Transverse colon (tissue), 4 donors: Measurements from ENCODE around the gene FA2H. TPM values are rescaled to one million over a fixed set of nuclear protein-coding genes. Genes with fewer than 3 reads are reported as not detected.
"Not testable (repeated sequence)": the region's sequence is repeated elsewhere in the genome, so short reads cannot be mapped to it uniquely, and the experiment has no call there.

Source experiments
- DNase-seq: peaks from one replicate; pipeline ENCODE4 v3.0.0-alpha.2; 2019
- H3K27ac ChIP-seq, 4 donors: fragments of 200-600 bp; sonication (generic); 2 replicates each; pipeline ENCODE4 v1.5.1; 2016 to 2018; ENCODE audit warnings: inconsistent platforms in 4 of 4
- H3K27me3 ChIP-seq: fragments of 200-600 bp; sonication (generic); 2 replicates; pipeline ENCODE4 v1.5.1; 2017; ENCODE audit warnings: inconsistent platforms
- H3K36me3 ChIP-seq, 4 donors: fragments of 200-600 bp; sonication (generic); 2 replicates each; pipeline ENCODE4 v1.5.1; 2017 to 2019; ENCODE audit warnings: inconsistent platforms in 4 of 4
- H3K4me1 ChIP-seq, 4 donors: fragments of 200-600 bp; sonication (generic); 2 replicates each; pipeline ENCODE4 v1.5.1; 2017 to 2020; ENCODE audit warnings: inconsistent platforms in 4 of 4
- H3K4me3 ChIP-seq, 4 donors: fragments of 200-600 bp; sonication (generic); 1 replicate in 1 of 4; 2 replicates in 3 of 4; pipeline versions ENCODE4 v1.5.1 to v1.6.1; 2017 to 2019; ENCODE audit warnings: inconsistent platforms in 4 of 4
- H3K9me3 ChIP-seq, 2 donors: fragments of 200-600 bp; sonication (generic); 2 replicates each; pipeline ENCODE4 v1.5.1; 2017 to 2019; ENCODE audit warnings: inconsistent platforms in 2 of 2
- CTCF ChIP-seq, 5 experiments: fragments of 200-600 bp in 3 of 5; fragments of 450-650 bp in 2 of 5; sonication (generic) in 3 of 5; IDR thresholded peaks; 1 replicate in 2 of 5; 2 replicates in 3 of 5; pipeline ENCODE4 v1.5.1; 2016 to 2017; ENCODE audit warnings: antibody characterized with exemption in 5 of 5, inconsistent platforms in 3 of 5, mild to moderate bottlenecking in 2 of 5, moderate library complexity in 1 of 5
- EP300 ChIP-seq: sonication (generic); formaldehyde crosslinking; IDR thresholded peaks from one replicate; pipeline ENCODE4 v1.6.1; 2017; ENCODE audit warnings: antibody characterized with exemption, low read depth
- POLR2A ChIP-seq: fragments of 450-650 bp; IDR thresholded peaks from one replicate; pipeline ENCODE4 v1.6.1; 2016; ENCODE audit warnings: antibody characterized with exemption, mild to moderate bottlenecking, moderate library complexity
- POLR2AphosphoS5 ChIP-seq, 3 donors: sonication (generic); formaldehyde crosslinking; IDR thresholded peaks; one replicate each; pipeline ENCODE4 v1.6.1; 2016; ENCODE audit warnings: antibody characterized with exemption in 3 of 3
- WGBS, 2 donors: methylation state at CpG; one replicate each; pipeline ENCODE4 v1.1.5; 2018; ENCODE audit warnings: low coverage in 1 of 2; 5-methylcytosine and 5-hydroxymethylcytosine counted together
- in situ Hi-C, 4 donors: fragments of 200-750 bp; cut with MboI; loops; one replicate each; pipeline versions ENCODE4 v1.15.0 to v1.15.1; 2017; ENCODE audit warnings: low sequenced_read_pairs in 3 of 4, low pct_ligation_motif_present in 1 of 4, low pct_unique_long_range_greater_than_20kb in 1 of 4
- intact Hi-C: fragments of 100-400 bp; cut with DNase I; formaldehyde crosslinking; loops from one replicate; pipeline ENCODE4 v1.15.1; 2023; ENCODE audit warnings: low total_unique reads
- total RNA-seq, 4 donors: library from RNA; depleted of rRNA; stranded (reverse); fragments of >200 nt; gene quantifications; one replicate each; pipeline ENCODE4 v1.1.0, GENCODE V29; 2016

Gene FA2H
- total RNA-seq, 4 donors from 2014 or later: 20.1 to 80.8 (median 36.8) TPM

- peaks cover 5 to 30% (median 15%) of the 10 kb centered on the region in 4 donors for H3K4me1 ChIP-seq
- intact Hi-C loops (loop anchor here (10.0 kb wide), 1 partner anchor 59 kb away; no protein-coding TSS in a partner anchor), in situ Hi-C loops (no loop called here)
- H3K36me3 ChIP-seq: no peaks in the 10 kb centered on the region
- H3K27me3 ChIP-seq: no peaks in the 10 kb centered on the region
- peak in 1 of 3 donors; percentile 24 for TF ChIP-seq POLR2AphosphoS5 (IDR thresholded peaks at IDR 0.05)
- no peak for TF ChIP-seq POLR2A
- no peaks in the 10 kb centered on the region for H3K9me3 ChIP-seq
- WGBS, 2 donors: 77 to 91% methylated on average over 3 to 12 of the region's 12 CpGs
- H3K4me3 ChIP-seq: no peak overlapping the region
- DNase-seq: peak; percentile 60
- peak overlapping the region in 3 of 4 donors; percentile 17 to 57 (median 55) for H3K27ac ChIP-seq
These were observed 48.8 kb downstream of the FA2H start for GRCh38 chr16:74725651-74726455.

- no peak for TF ChIP-seq POLR2AphosphoS5 (IDR thresholded peaks at IDR 0.05)
- no peak for TF ChIP-seq EP300
- TF ChIP-seq POLR2A: no peak
- no peak for TF ChIP-seq CTCF (IDR thresholded peaks at IDR 0.05)
- 89% methylated on average over 14 of the region's 19 CpGs; no CpG with 5 or more reads in 1 of the 2 donors for WGBS, 2 donors
These were observed 49.6 kb downstream of the FA2H start for GRCh38 chr16:74724820-74725549.

DNA sequence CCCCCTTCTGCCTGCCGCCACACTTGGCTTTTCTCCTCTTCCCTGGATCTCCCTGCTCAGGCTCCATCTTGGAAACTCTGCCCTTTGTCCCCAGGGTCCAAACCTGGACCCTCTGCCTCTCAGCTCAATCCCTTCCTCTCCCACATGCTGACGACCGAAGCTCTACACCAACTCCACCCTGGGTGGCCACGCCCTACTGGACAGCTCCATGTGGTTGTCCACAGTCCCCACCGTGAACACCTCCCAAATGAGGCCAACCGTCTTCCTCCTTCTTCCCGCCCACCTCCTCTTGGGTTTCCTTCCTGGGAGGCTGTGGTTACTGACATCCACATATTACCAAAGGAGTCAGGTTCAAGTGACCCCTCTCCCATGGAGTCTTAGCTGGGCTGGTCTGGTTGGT, 51.4 kb downstream of the FA2H start:
- no peak for TF ChIP-seq POLR2AphosphoS5 (IDR thresholded peaks at IDR 0.05)
- no peak for TF ChIP-seq EP300
- no peak for TF ChIP-seq CTCF (IDR thresholded peaks at IDR 0.05)
- TF ChIP-seq POLR2A: no peak
- Histone ChIP-seq H3K4me3 (no peak overlapping the region), H3K4me1 (peaks cover 0 to 15% (median 0%) of the 10 kb centered on the region in 4 donors), H3K36me3 (no peaks in the 10 kb centered on the region), H3K27ac (no peak overlapping the region), H3K9me3 (no peaks in the 10 kb centered on the region), H3K27me3 (no peaks in the 10 kb centered on the region)
- intact Hi-C loops (loop anchor here (10.0 kb wide), 1 partner anchor 62 kb away; no protein-coding TSS in a partner anchor), in situ Hi-C loops (loop anchor here in 3 of 4 donors (25.0 kb wide), 2 partner anchors 139 to 389 kb away; partner anchors contain the start of gene LDHD (in 1 of the 3))
- 82% methylated on average over 7 of the region's 7 CpGs; no CpG with 5 or more reads in 1 of the 2 donors for WGBS, 2 donors
- DNase-seq: no peak

More at GRCh38 chr16:74724820-74725549, 49.6 kb downstream of the FA2H start:
- intact Hi-C loops (loop anchor here (10.0 kb wide), 1 partner anchor 60 kb away; no protein-coding TSS in a partner anchor), in situ Hi-C loops (loop anchor here in 3 of 4 donors (25.0 kb wide), 2 partner anchors 137 to 387 kb away; partner anchors contain the start of gene LDHD (in 1 of the 3))
- no peaks in the 10 kb centered on the region for H3K36me3 ChIP-seq
- H3K4me1 ChIP-seq: peaks cover 5 to 25% (median 8%) of the 10 kb centered on the region in 4 donors
- H3K27me3 ChIP-seq: no peaks in the 10 kb centered on the region
- H3K4me3 ChIP-seq: no peak overlapping the region
- no peak for DNase-seq
- no peaks in the 10 kb centered on the region for H3K9me3 ChIP-seq
- H3K27ac ChIP-seq: peak overlapping the region in 3 of 4 donors; percentile 17 to 57 (median 55)

DNA sequence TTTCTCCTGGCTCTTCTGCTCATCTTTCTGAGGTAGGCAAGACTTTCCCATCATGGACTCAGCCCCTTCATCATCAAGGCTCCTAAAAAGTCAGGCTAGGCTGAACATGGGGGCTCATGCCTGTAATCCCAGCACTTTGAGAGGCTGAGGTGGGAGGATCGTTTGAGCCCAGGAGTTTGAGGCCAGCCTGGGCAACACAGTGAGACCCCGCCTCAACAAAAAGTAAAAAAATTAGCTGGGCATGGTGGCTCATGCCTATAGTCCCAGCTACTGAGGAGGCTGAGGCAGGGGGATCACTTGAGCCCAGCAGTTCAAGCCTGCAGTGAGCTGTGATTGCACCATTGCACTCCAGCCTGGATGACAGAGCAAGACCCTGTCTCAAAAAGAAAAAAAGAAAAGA, 52.5 kb downstream of the FA2H start:
- peaks cover 0 to 15% (median 0%) of the 10 kb centered on the region in 4 donors for H3K4me1 ChIP-seq
- not testable (repeated sequence) for DNase-seq, H3K36me3 ChIP-seq, H3K27ac ChIP-seq, H3K27me3 ChIP-seq, H3K4me3 ChIP-seq, H3K9me3 ChIP-seq
- intact Hi-C loops: loop anchor here (10.0 kb wide), 1 partner anchor 63 kb away; no protein-coding TSS in a partner anchor
- 95% methylated on average over 2 of the region's 2 CpGs; no CpG with 5 or more reads in 1 of the 2 donors for whole genome bisulfite sequencing, 2 donors
- in situ Hi-C loops: loop anchor here in 3 of 4 donors (25.0 kb wide), 2 partner anchors 140 to 390 kb away; partner anchors contain the start of gene LDHD (in 1 of the 3)
